Erythroblast (primary cell): ENCODE results near the gene SRA1.

Source experiments
- GATA1 ChIP-seq: IDR thresholded peaks from 2 replicates; pipeline ENCODE4 v1.6.1; 2011; ENCODE audit warnings: low read depth, mild to moderate bottlenecking, control low read depth, low read length, moderate library complexity
- POLR2A ChIP-seq: IDR thresholded peaks from 2 replicates; pipeline ENCODE4 v1.6.1; 2011; ENCODE audit warnings: mild to moderate bottlenecking, low read length

- TF ChIP-seq POLR2A (no peak), GATA1 (no peak)
Observed at GRCh38 chr5:140560227-140560626, 3.0 kb upstream of the SRA1 start.
